Neuronal stem cell (in vitro differentiated cells): Measurements from ENCODE around the gene RPL7L1.

Source experiments
- DNase-seq: peaks from one replicate; pipeline ENCODE4 v3.0.0-alpha.2; 2013; ENCODE audit warnings: low spot score
- H2AFZ ChIP-seq: one replicate; pipeline ENCODE4 v1.6.1; 2013; ENCODE audit warnings: mild to moderate bottlenecking, low read length, inconsistent platforms
- H2AK5ac ChIP-seq: 2 replicates; pipeline ENCODE4 v1.6.1; 2013; ENCODE audit warnings: low read depth, mild to moderate bottlenecking, inconsistent platforms, low read length, moderate library complexity, mixed read lengths
- H2BK120ac ChIP-seq: 2 replicates; pipeline ENCODE4 v1.6.1; 2013; ENCODE audit warnings: low read depth, mild to moderate bottlenecking, inconsistent platforms, low read length, moderate library complexity, mixed read lengths
- H2BK12ac ChIP-seq: one replicate; pipeline ENCODE4 v1.6.1; 2013; ENCODE audit warnings: low read length, inconsistent platforms
- H2BK15ac ChIP-seq: 2 replicates; pipeline ENCODE4 v1.6.1; 2013; ENCODE audit warnings: mild to moderate bottlenecking, low read length, inconsistent platforms, mixed read lengths
- H2BK5ac ChIP-seq: one replicate; pipeline ENCODE4 v1.6.1; 2013; ENCODE audit warnings: inconsistent platforms, mild to moderate bottlenecking, low read length, moderate library complexity
- H3K14ac ChIP-seq: one replicate; pipeline ENCODE4 v1.6.1; 2013; ENCODE audit warnings: low read length, inconsistent platforms
- H3K18ac ChIP-seq: 2 replicates; pipeline ENCODE4 v1.6.1; 2013; ENCODE audit warnings: low read length, inconsistent platforms
- H3K23ac ChIP-seq: 2 replicates; pipeline ENCODE4 v1.6.1; 2013; ENCODE audit warnings: low read depth, mild to moderate bottlenecking, mixed read lengths, low read length, inconsistent platforms; ENCODE audit not compliant: poor library complexity
- H3K27ac ChIP-seq: replicated peaks from 3 replicates; pipeline ENCODE4 v1.5.1; 2013; ENCODE audit warnings: low read length, inconsistent platforms
- H3K27me3 ChIP-seq, 3 experiments: 2 replicates each; pipeline ENCODE4 v1.6.1; 2013; ENCODE audit warnings: low read length in 3 of 3, mild to moderate bottlenecking in 2 of 3, inconsistent platforms in 1 of 3, low read depth in 1 of 3, mixed read lengths in 1 of 3, moderate library complexity in 1 of 3; ENCODE audit not compliant: control insufficient read depth in 3 of 3, insufficient read depth in 3 of 3
- H3K36me3 ChIP-seq, 2 donors: replicated peaks in 1 of 2; 2 replicates each; pipeline ENCODE4 v1.6.1; 2013; ENCODE audit warnings: low read length in 2 of 2; ENCODE audit not compliant: control insufficient read depth in 2 of 2, insufficient read depth in 2 of 2
- H3K4ac ChIP-seq: 2 replicates; pipeline ENCODE4 v1.6.1; 2013; ENCODE audit warnings: inconsistent platforms, mild to moderate bottlenecking, low read length, moderate library complexity
- H3K4me1 ChIP-seq, 2 donors: 1 replicate in 1 of 2; 2 replicates in 1 of 2; pipeline ENCODE4 v1.6.1; 2013; ENCODE audit warnings: low read length in 2 of 2, low read depth in 1 of 2; ENCODE audit not compliant: control insufficient read depth in 2 of 2, insufficient read depth in 1 of 2
- H3K4me2 ChIP-seq: one replicate; pipeline ENCODE4 v1.6.1; 2013; ENCODE audit warnings: mild to moderate bottlenecking, low read length, inconsistent platforms; ENCODE audit not compliant: insufficient read depth, poor library complexity, severe bottlenecking
- H3K4me3 ChIP-seq, 2 donors: 2 replicates each; pipeline ENCODE4 v1.5.1; 2013; ENCODE audit warnings: low read length in 2 of 2, mild to moderate bottlenecking in 2 of 2, inconsistent platforms in 1 of 2, moderate library complexity in 1 of 2
- H3K79me1 ChIP-seq: one replicate; pipeline ENCODE4 v1.6.1; 2013; ENCODE audit warnings: low read depth, mild to moderate bottlenecking, inconsistent platforms, low read length, moderate library complexity
- H3K9ac ChIP-seq: one replicate; pipeline ENCODE4 v1.6.1; 2013; ENCODE audit warnings: mild to moderate bottlenecking, low read depth, low read length, inconsistent platforms; ENCODE audit not compliant: poor library complexity
- H3K9me3 ChIP-seq, 2 donors: replicated peaks in 1 of 2; 2 replicates each; pipeline versions ENCODE3 to v1.6.1; 2013; ENCODE audit warnings: low read length in 2 of 2, mild to moderate bottlenecking in 2 of 2, inconsistent platforms in 1 of 2, low read depth in 1 of 2, mixed read lengths in 1 of 2, moderate library complexity in 1 of 2; ENCODE audit not compliant: control insufficient read depth in 2 of 2, insufficient read depth in 1 of 2
- H4K8ac ChIP-seq: one replicate; pipeline ENCODE4 v1.6.1; 2013; ENCODE audit warnings: low read depth, mild to moderate bottlenecking, inconsistent platforms, low read length, moderate library complexity
- H4K91ac ChIP-seq: one replicate; pipeline ENCODE4 v1.6.1; 2013; ENCODE audit warnings: low read length, low read depth, mild to moderate bottlenecking, inconsistent platforms; ENCODE audit not compliant: poor library complexity
- WGBS, 2 donors: extraction: QIAGEN DNeasy Blood & Tissue Kit; methylation state at CpG; one replicate each; pipeline ENCODE4 v1.1.7; 2013; ENCODE audit warnings: missing lambda C conversion rate in 2 of 2, mixed read lengths in 1 of 2; ENCODE audit not compliant: insufficient read length in 2 of 2, insufficient replicate concordance in 1 of 2; ENCODE audit errors: extremely low coverage in 2 of 2; 5-methylcytosine and 5-hydroxymethylcytosine counted together

RPL7L1 gene

DNA sequence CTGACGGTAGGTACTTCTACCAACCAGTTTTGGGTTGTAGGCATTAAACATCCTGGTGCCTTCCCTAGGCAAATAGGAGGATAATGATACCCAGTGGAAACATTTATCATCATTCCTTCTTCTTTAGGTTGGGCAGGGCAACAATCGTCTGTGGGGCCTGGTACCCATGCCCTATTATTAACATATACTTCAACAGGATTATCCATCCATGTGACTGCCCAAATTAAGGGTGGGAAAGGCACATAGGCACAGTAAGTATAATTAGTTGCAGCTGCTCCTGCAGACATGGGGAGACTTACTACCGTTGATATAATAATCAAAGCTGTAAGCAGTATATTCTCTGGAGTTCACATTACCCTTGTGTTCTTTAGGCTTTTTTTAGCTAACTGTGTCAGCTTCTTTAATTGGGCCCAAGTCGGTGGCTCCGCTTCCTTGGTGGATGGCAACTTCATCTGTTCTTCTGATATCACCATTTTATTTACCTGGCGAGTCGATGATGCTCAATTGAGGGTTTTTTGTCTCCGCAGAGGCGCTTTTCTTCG, 16.8 kb downstream of the RPL7L1 start:
- Histone ChIP-seq H3K18ac (no peak overlapping the region), H3K4ac (no peak overlapping the region), H3K27ac (no peak overlapping the region)

DNA sequence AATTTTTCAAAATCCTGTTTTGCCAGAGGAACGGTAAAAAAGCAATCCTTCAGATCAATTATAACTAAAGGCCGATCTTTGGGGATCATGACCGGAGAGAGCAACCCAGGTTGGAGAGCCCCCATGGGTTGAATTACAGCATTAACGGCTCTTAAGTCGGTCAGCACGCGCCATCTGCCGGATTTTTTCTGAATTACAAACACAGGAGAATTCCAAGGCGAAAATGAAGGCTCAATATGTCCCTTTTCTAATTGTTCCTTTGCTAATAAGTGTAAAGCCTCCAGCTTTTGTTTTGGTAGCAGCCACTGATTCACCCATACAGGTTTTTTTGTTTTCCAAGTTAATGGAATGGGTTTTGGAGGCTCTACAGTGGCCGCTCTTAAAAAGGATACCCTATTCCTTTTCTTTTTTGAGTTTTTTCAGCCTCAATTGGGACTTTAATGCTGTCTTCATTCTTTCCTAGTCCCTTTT, 19.5 kb downstream of the RPL7L1 start:
- H3K27me3 ChIP-seq: no peaks in the 10 kb centered on the region
- H2BK15ac ChIP-seq: no peak overlapping the region
- WGBS, 2 donors: no CpG with 5 or more reads among the region's 10 CpGs
- H2BK120ac ChIP-seq: no peak overlapping the region
- no peaks in the 10 kb centered on the region for H3K9me3 ChIP-seq
- H3K4me1 ChIP-seq: peaks cover 3 to 7% of the 10 kb centered on the region in 2 donors
- H3K4ac ChIP-seq: no peak overlapping the region
- H2AK5ac ChIP-seq: no peak overlapping the region
- no peak overlapping the region for H2BK5ac ChIP-seq
- H4K8ac ChIP-seq: no peak overlapping the region
- H3K4me3 ChIP-seq: no peak overlapping the region
- H3K14ac ChIP-seq: no peak overlapping the region
- no peak overlapping the region for H3K9ac ChIP-seq
- H3K27ac ChIP-seq: no peak overlapping the region
- H2BK12ac ChIP-seq: no peak overlapping the region
- H4K91ac ChIP-seq: no peak overlapping the region
- H3K18ac ChIP-seq: no peak overlapping the region
- peak overlapping the region; percentile 46 for H2AFZ ChIP-seq
- H3K79me1 ChIP-seq: no peaks in the 10 kb centered on the region
- no peak overlapping the region for H3K23ac ChIP-seq
- DNase-seq: peak; percentile 67
- no peaks in the 10 kb centered on the region for H3K36me3 ChIP-seq
- no peak overlapping the region for H3K4me2 ChIP-seq

More for the DNA sequence above, 16.8 kb downstream of the RPL7L1 start:
- Histone ChIP-seq H2BK12ac (no peak overlapping the region), H3K9ac (no peak overlapping the region), H2BK15ac (no peak overlapping the region), H2AFZ (no peak overlapping the region), H3K14ac (no peak overlapping the region), H3K4me1 (peaks cover 2 to 4% of the 10 kb centered on the region in 2 donors), H2BK5ac (no peak overlapping the region), H3K23ac (no peak overlapping the region), H3K79me1 (no peaks in the 10 kb centered on the region), H3K27me3 (no peaks in the 10 kb centered on the region), H2AK5ac (no peak overlapping the region), H3K4me2 (no peak overlapping the region), H3K4me3 (no peak overlapping the region), H3K9me3 (no peaks in the 10 kb centered on the region), H2BK120ac (no peak overlapping the region), H3K36me3 (no peaks in the 10 kb centered on the region), H4K91ac (no peak overlapping the region), H4K8ac (no peak overlapping the region)
- no CpG with 5 or more reads among the region's 10 CpGs for WGBS, 2 donors
- DNase-seq: no peak

DNA sequence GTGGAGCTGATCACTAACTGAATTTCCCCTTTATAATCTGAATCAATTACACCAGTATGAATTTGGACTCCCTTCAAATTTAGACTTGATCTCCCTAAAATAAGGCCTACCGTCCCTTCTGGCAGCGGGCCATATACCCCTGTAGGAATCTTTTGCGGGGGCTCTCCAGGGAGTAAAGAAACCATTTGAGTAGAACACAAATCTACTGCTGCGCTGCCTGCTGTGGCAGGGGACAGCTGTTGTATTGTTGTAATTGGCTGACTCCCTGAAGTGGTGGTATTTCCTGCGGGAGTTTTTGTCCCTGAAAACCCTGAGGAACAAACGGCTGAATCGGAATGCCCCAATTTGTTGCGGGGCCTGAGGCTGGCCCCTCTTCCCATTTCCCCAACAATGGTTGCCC, 20.5 kb downstream of the RPL7L1 start:
- Histone ChIP-seq H2AFZ (peak overlapping the region; percentile 46), H4K8ac (no peak overlapping the region), H4K91ac (no peak overlapping the region), H3K4me1 (peaks cover 3 to 7% of the 10 kb centered on the region in 2 donors), H3K14ac (no peak overlapping the region), H2AK5ac (no peak overlapping the region), H3K4ac (no peak overlapping the region), H3K27me3 (no peaks in the 10 kb centered on the region), H3K79me1 (no peaks in the 10 kb centered on the region), H3K36me3 (no peaks in the 10 kb centered on the region), H2BK5ac (no peak overlapping the region), H2BK15ac (no peak overlapping the region), H3K9me3 (no peaks in the 10 kb centered on the region), H3K18ac (no peak overlapping the region), H3K27ac (no peak overlapping the region), H3K9ac (no peak overlapping the region), H3K4me3 (no peak overlapping the region), H2BK12ac (no peak overlapping the region), H3K23ac (no peak overlapping the region), H3K4me2 (no peak overlapping the region), H2BK120ac (no peak overlapping the region)
- no peak for DNase-seq
- WGBS, 2 donors: no CpG with 5 or more reads among the region's 8 CpGs

DNA sequence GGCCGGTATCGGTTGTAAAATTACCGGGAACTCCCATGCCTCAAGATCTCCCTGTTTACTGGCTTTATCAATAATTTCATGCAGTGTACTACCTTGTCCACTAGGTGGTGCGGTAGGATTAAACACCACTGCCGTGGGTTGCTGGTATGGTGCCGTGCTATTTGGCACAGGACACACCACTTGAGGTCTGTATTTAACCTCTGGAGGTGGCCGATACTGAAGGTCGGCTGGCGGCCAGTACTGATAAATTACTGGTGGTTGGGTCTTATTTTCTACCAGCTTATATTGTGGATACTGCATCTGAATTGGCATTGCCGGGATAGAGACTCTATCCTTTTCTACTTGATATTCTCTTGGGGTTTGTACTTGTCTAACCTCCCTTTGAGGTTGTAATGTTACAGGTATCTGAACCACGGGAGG, 22.1 kb downstream of the RPL7L1 start:
- H2BK15ac ChIP-seq: no peak overlapping the region
- no peaks in the 10 kb centered on the region for H3K27me3 ChIP-seq
- no peak overlapping the region for H4K8ac ChIP-seq
- H3K9ac ChIP-seq: no peak overlapping the region
- no peaks in the 10 kb centered on the region for H3K36me3 ChIP-seq
- peaks cover 3 to 7% of the 10 kb centered on the region in 2 donors for H3K4me1 ChIP-seq
- H2BK5ac ChIP-seq: no peak overlapping the region
- no peaks in the 10 kb centered on the region for H3K79me1 ChIP-seq
- no peak overlapping the region for H2BK12ac ChIP-seq
- no peak overlapping the region for H3K4me2 ChIP-seq
- DNase-seq: peak; percentile 83
- H2BK120ac ChIP-seq: no peak overlapping the region
- H3K4me3 ChIP-seq: no peak overlapping the region
- WGBS, 2 donors: no CpG with 5 or more reads among the region's 11 CpGs
- no peak overlapping the region for H3K27ac ChIP-seq
- H4K91ac ChIP-seq: no peak overlapping the region
- H3K18ac ChIP-seq: no peak overlapping the region
- H2AFZ ChIP-seq: peak overlapping the region; percentile 80
- no peak overlapping the region for H3K23ac ChIP-seq
- H3K14ac ChIP-seq: no peak overlapping the region
- H3K4ac ChIP-seq: no peak overlapping the region
- H3K9me3 ChIP-seq: no peaks in the 10 kb centered on the region
- H2AK5ac ChIP-seq: no peak overlapping the region
